Coronary artery (tissue), 2 donors: ENCODE results near the gene SMC1B.

ENCODE experiments used
- DNase-seq: peaks from one replicate; pipeline ENCODE4 v3.0.0-alpha.2; 2017; ENCODE audit warnings: low spot score
- H3K27ac ChIP-seq, 2 donors: fragments of 200-600 bp; sonication (generic); one replicate each; pipeline ENCODE4 v1.5.1; 2016 to 2019
- H3K4me3 ChIP-seq: fragments of 200-600 bp; sonication (generic); 2 replicates; pipeline ENCODE4 v1.5.1; 2016; ENCODE audit warnings: mild to moderate bottlenecking, moderate library complexity
- CTCF ChIP-seq: fragments of 200-600 bp; sonication (generic); IDR thresholded peaks from one replicate; pipeline ENCODE4 v1.5.1; 2019; ENCODE audit warnings: antibody characterized with exemption

Gene SMC1B

GRCh38 chr22:45308957-45309421, 104.4 kb downstream of the SMC1B start:
- H3K4me3 ChIP-seq = peak overlapping the region; percentile 100
- no peak for DNase-seq
- no peak for TF ChIP-seq CTCF
- H3K27ac ChIP-seq = peak overlapping the region; percentile 81 to 90

- DNase-seq = no peak
- Histone ChIP-seq H3K4me3 (no peak overlapping the region), H3K27ac (no peak overlapping the region)
- TF ChIP-seq CTCF = no peak
These were observed 104.9 kb downstream of the SMC1B start for GRCh38 chr22:45308391-45308956.

GRCh38 chr22:45306139-45306538, 107.3 kb downstream of the SMC1B start:
- H3K27ac ChIP-seq = no peak overlapping the region
- no peak overlapping the region for H3K4me3 ChIP-seq
- no peak for DNase-seq
- no peak for TF ChIP-seq CTCF

DNA sequence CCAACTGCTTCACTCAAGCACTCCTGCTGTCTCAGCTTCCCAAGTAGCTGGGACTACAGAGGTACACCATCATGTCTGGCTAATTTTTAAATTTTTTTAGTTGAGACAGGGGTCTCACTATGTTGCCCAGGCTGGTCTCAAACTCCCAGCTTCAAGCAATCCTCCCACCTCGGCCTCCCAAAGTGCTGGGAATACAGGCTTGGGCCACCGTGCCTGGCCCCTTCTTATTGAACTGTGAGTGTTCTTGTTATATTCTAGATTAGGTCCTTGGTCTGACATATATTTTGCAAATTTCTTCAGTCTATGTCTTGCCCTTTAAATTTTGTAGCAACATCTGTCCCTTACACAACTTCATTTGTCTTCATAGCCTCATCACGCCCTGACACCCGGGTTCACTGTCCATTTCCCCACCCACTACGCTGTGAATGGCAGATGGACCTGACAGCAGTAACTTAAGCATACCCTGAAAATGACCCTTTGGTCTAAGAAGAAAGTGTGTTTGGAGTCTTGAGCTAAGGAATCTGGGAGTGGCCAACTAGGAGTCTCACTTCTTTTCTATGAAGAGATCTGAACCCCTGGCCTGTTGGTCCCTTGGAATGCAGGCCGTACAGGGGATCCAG, 107.8 kb downstream of the SMC1B start:
- no peak for TF ChIP-seq CTCF
- Histone ChIP-seq H3K4me3 (no peak overlapping the region), H3K27ac (no peak overlapping the region)
- no peak for DNase-seq

- DNase-seq = no peak
- Histone ChIP-seq H3K27ac (no peak overlapping the region), H3K4me3 (no peak overlapping the region)
- TF ChIP-seq CTCF = no peak
These were observed 108.4 kb downstream of the SMC1B start for GRCh38 chr22:45304971-45305370.

- Histone ChIP-seq H3K4me3 (no peak overlapping the region), H3K27ac (no peak overlapping the region)
- DNase-seq = no peak
- TF ChIP-seq CTCF = no peak
These were observed 110.2 kb downstream of the SMC1B start for GRCh38 chr22:45303181-45303580.

DNA sequence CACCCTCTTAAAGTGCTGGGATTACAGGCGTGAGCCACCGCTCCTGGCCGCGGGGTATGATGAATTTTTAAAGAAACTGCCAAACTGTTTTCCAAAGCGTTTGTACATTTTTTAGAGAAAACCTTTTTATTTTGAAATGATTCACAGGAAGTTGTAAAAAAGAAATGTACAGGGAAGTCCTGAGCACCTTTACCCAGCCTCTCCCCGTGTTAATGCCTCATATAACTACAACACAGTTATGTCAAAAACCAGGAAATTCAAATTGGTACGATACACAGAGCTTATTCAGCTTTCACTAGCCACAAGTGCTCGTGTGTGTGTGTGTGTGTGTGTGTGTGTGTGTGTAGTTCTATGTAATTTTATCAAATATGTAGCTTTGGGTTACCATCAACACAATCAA, 110.6 kb downstream of the SMC1B start:
- no peak overlapping the region for H3K4me3 ChIP-seq
- H3K27ac ChIP-seq = no peak overlapping the region
- no peak for TF ChIP-seq CTCF
- DNase-seq = no peak
